ENCODE measurements around the gene GPATCH4.
"Not testable (repeated sequence)": the region's sequence is repeated elsewhere in the genome, so short reads cannot be mapped to it uniquely, and the experiment has no call there.

The GPATCH4 gene

DNA sequence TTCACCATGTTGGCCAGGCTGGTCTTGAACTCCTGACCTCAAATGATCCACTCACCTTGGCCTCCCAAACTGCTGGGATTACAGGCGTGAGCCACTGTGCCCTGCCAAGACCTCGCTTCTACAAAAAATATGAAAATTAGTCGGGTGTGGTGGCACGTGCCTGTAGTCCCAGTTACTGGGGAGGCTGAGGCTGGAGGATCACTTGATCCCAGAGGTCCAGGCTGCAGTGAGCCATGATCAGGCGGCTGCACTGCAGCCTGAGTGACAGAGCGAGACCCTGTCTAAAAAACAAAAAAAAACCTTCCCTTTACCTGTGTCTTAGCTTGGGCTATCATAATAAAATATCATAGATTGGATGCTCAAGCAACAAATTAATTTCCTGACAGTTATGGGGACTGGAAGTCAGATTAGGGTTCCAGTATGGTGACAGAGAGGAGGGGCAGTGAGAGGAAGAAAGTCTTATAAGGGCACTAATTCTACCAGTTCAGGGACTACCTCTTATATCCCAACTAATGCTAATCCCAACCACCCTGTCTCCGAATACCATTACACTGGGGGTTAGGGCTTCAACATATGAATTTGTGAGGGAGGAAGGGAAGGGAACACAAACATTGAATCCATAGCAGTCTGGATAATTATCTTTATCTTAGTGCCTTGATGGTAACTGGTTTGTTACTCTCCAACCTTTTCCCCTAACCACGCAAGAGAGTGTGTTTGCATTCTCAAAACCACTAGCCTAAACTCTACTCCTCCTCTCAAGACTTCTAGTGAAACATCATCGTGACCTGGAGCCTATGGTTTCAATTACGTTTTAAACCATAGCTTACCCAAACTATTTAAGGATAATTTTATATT is 10.7 kb downstream of the GPATCH4 start:
- no CpG with 5 or more reads among the region's 10 CpGs for WGBS (ENCODE audit: extremely low coverage, insufficient coverage, insufficient read length)
- no peak overlapping the region for H3K27ac ChIP-seq (ENCODE audit: low read depth, low read length)
- H4K91ac ChIP-seq (ENCODE audit: low read depth, low read length): no peak overlapping the region
- no peak overlapping the region for H3K4me3 ChIP-seq (ENCODE audit: low read depth, low read length)
- peaks cover 6% of the 10 kb centered on the region for H3K79me2 ChIP-seq (ENCODE audit: control insufficient read depth, insufficient read depth, low read length, poor library complexity)
- no peak overlapping the region for H2AFZ ChIP-seq (ENCODE audit: insufficient read depth, low read length, poor library complexity)
- H2BK5ac ChIP-seq (ENCODE audit: low read depth, low read length, poor library complexity): no peak overlapping the region
- H3K4ac ChIP-seq (ENCODE audit: low read depth, low read length): no peak overlapping the region
- no peak overlapping the region for H3K23ac ChIP-seq (ENCODE audit: low read length)
- H4K12ac ChIP-seq (ENCODE audit: low read depth, low read length): no peak overlapping the region
- H3K27me3 ChIP-seq (ENCODE audit: insufficient read depth, low read length): no peaks in the 10 kb centered on the region
- peaks cover 3 to 8% of the 10 kb centered on the region in 2 experiments for H3K4me1 ChIP-seq (ENCODE audit: control insufficient read depth in 1 of 2, insufficient read depth in 2 of 2, low read length in 2 of 2)
- H2AK5ac ChIP-seq (ENCODE audit: low read length): no peak overlapping the region
- no peak overlapping the region for H3K9ac ChIP-seq (ENCODE audit: low read length)
- peaks cover 6% of the 10 kb centered on the region for H3K79me1 ChIP-seq (ENCODE audit: low read length)
- H3K18ac ChIP-seq (ENCODE audit: low read length): no peak overlapping the region
- no peak overlapping the region for H2BK12ac ChIP-seq (ENCODE audit: low read length)
- H3K36me3 ChIP-seq (ENCODE audit: control insufficient read depth in 1 of 2, insufficient read depth in 2 of 2, low read length in 2 of 2): peaks cover 21 to 22% of the 10 kb centered on the region in 2 experiments
- H2BK120ac ChIP-seq (ENCODE audit: insufficient read depth, low read length, poor library complexity): no peak overlapping the region
- no peak overlapping the region for H3K4me2 ChIP-seq (ENCODE audit: low read length)
- DNase-seq: no peak
- H3K14ac ChIP-seq (ENCODE audit: low read length): no peak overlapping the region
- H4K8ac ChIP-seq (ENCODE audit: low read depth, low read length): no peak overlapping the region
- no peaks in the 10 kb centered on the region for H3K9me3 ChIP-seq (ENCODE audit: insufficient read depth, low read depth, low read length)

DNA sequence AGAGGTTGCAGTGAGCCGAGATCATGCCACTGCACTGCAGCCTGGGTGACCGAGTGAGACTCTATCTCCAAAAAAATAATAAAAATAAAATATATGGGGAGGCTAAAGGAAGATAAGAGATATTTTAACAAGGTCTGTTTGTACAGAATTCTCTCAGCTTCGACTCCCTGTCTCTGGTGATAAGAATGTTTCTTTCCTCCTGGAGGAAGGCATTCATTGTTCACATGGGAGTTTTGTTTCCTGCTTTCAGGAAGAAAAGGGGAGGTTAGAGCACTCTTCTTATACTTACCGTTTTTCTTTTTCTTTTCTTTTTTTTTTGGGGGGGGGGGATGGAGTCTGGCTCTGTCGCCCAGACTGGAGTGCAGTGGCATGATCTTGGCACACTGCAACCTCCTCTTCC is 11.7 kb downstream of the GPATCH4 start:
- Histone ChIP-seq H3K27ac (ENCODE audit: low read depth, low read length) (no peak overlapping the region), H3K9me3 (ENCODE audit: insufficient read depth, low read depth, low read length) (no peaks in the 10 kb centered on the region), H4K12ac (ENCODE audit: low read depth, low read length) (no peak overlapping the region), H3K14ac (ENCODE audit: low read length) (no peak overlapping the region), H2BK12ac (ENCODE audit: low read length) (no peak overlapping the region), H3K9ac (ENCODE audit: low read length) (no peak overlapping the region), H3K23ac (ENCODE audit: low read length) (no peak overlapping the region), H2AFZ (ENCODE audit: insufficient read depth, low read length, poor library complexity) (no peak overlapping the region), H3K27me3 (ENCODE audit: insufficient read depth, low read length) (no peaks in the 10 kb centered on the region), H3K4ac (ENCODE audit: low read depth, low read length) (no peak overlapping the region), H3K4me3 (ENCODE audit: low read depth, low read length) (no peak overlapping the region), H3K79me2 (ENCODE audit: control insufficient read depth, insufficient read depth, low read length, poor library complexity) (peaks cover 6% of the 10 kb centered on the region), H3K79me1 (ENCODE audit: low read length) (peaks cover 6% of the 10 kb centered on the region), H3K36me3 (ENCODE audit: control insufficient read depth in 1 of 2, insufficient read depth in 2 of 2, low read length in 2 of 2) (peaks cover 12 to 13% of the 10 kb centered on the region in 2 experiments), H2BK120ac (ENCODE audit: insufficient read depth, low read length, poor library complexity) (no peak overlapping the region), H3K4me1 (ENCODE audit: control insufficient read depth in 1 of 2, insufficient read depth in 2 of 2, low read length in 2 of 2) (peaks cover 3 to 8% of the 10 kb centered on the region in 2 experiments), H3K4me2 (ENCODE audit: low read length) (no peak overlapping the region), H4K8ac (ENCODE audit: low read depth, low read length) (no peak overlapping the region), H4K91ac (ENCODE audit: low read depth, low read length) (no peak overlapping the region), H2AK5ac (ENCODE audit: low read length) (no peak overlapping the region), H3K18ac (ENCODE audit: low read length) (no peak overlapping the region), H2BK5ac (ENCODE audit: low read depth, low read length, poor library complexity) (no peak overlapping the region)
- DNase-seq: no peak
- WGBS (ENCODE audit: extremely low coverage, insufficient coverage, insufficient read length): no CpG with 5 or more reads among the region's 5 CpGs

DNA sequence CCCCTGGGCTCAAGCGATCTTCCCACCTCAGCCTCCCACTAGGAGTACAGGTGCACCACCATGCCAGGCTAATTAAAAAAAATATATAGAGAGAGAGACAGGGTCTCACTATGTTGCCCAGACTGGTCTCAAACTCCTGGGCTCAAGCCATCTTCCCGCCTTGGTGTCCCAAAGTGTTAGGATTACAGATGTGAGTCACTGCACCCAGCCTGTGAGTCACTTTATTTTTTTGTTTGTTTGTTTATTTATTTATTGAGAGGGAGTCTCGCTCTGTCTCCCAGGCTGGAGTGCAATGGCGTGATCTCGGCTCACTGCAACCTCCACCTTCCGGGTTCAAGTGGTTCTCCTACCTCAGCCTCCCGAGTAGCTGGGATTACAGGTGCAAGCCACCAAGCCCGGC is 13.4 kb downstream of the GPATCH4 start:
- H3K14ac ChIP-seq (ENCODE audit: low read length); H2BK12ac ChIP-seq (ENCODE audit: low read length); H2AFZ ChIP-seq (ENCODE audit: insufficient read depth, low read length, poor library complexity); H2AK5ac ChIP-seq (ENCODE audit: low read length); H4K12ac ChIP-seq (ENCODE audit: low read depth, low read length); DNase-seq; H3K9me3 ChIP-seq (ENCODE audit: insufficient read depth, low read depth, low read length); H4K8ac ChIP-seq (ENCODE audit: low read depth, low read length); H3K4me3 ChIP-seq (ENCODE audit: low read depth, low read length); H3K27ac ChIP-seq (ENCODE audit: low read depth, low read length); H2BK5ac ChIP-seq (ENCODE audit: low read depth, low read length, poor library complexity); H2BK120ac ChIP-seq (ENCODE audit: insufficient read depth, low read length, poor library complexity); H3K9ac ChIP-seq (ENCODE audit: low read length); H3K23ac ChIP-seq (ENCODE audit: low read length); H3K4me2 ChIP-seq (ENCODE audit: low read length); H3K4ac ChIP-seq (ENCODE audit: low read depth, low read length); H3K36me3 ChIP-seq (ENCODE audit: control insufficient read depth in 1 of 2, insufficient read depth in 2 of 2, low read length in 2 of 2); H3K27me3 ChIP-seq (ENCODE audit: insufficient read depth, low read length); H4K91ac ChIP-seq (ENCODE audit: low read depth, low read length); H3K79me1 ChIP-seq (ENCODE audit: low read length); H3K4me1 ChIP-seq (ENCODE audit: control insufficient read depth in 1 of 2, insufficient read depth in 2 of 2, low read length in 2 of 2); H3K18ac ChIP-seq (ENCODE audit: low read length); H3K79me2 ChIP-seq (ENCODE audit: control insufficient read depth, insufficient read depth, low read length, poor library complexity): not testable (repeated sequence)
- WGBS (ENCODE audit: extremely low coverage, insufficient coverage, insufficient read length): no CpG with 5 or more reads among the region's 8 CpGs

DNA sequence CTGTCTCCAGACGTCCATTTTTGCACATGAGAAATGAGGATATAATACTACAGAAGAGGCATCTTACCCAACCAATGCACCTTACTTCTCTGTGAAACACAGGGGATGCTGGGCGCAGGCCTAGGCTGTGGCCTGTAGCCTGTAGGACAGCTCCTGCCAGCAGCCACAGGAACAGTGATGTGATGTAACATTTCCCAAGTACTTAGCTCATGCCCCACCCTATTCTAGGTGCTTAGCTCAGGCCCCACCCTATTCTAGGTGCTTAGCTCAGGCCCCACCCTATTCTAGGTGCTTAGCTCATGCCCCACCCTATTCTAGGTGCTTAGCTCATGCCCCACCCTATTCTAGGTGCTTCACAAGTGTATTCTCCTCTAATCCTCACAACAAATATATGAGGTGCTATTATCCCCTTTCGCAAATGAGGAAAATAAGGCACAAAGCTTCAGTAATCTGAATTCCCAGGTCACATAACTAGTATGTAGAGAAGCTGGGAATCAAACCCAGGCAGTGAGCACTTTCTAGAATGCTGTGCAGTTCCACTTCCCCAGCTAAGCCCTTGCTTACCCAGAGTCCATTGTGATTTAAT is 14.3 kb downstream of the GPATCH4 start:
- no peak overlapping the region for H3K18ac ChIP-seq (ENCODE audit: low read length)
- H2BK120ac ChIP-seq (ENCODE audit: insufficient read depth, low read length, poor library complexity): no peak overlapping the region
- no peaks in the 10 kb centered on the region for H3K36me3 ChIP-seq (ENCODE audit: control insufficient read depth in 1 of 2, insufficient read depth in 2 of 2, low read length in 2 of 2)
- H2BK5ac ChIP-seq (ENCODE audit: low read depth, low read length, poor library complexity): no peak overlapping the region
- no peak overlapping the region for H4K91ac ChIP-seq (ENCODE audit: low read depth, low read length)
- no peak overlapping the region for H4K8ac ChIP-seq (ENCODE audit: low read depth, low read length)
- no peak overlapping the region for H4K12ac ChIP-seq (ENCODE audit: low read depth, low read length)
- H2AK5ac ChIP-seq (ENCODE audit: low read length): no peak overlapping the region
- no peaks in the 10 kb centered on the region for H3K9me3 ChIP-seq (ENCODE audit: insufficient read depth, low read depth, low read length)
- DNase-seq: no peak
- H3K79me1 ChIP-seq (ENCODE audit: low read length): peaks cover 6% of the 10 kb centered on the region
- H3K4ac ChIP-seq (ENCODE audit: low read depth, low read length): no peak overlapping the region
- no peak overlapping the region for H2BK12ac ChIP-seq (ENCODE audit: low read length)
- H3K14ac ChIP-seq (ENCODE audit: low read length): no peak overlapping the region
- H3K27ac ChIP-seq (ENCODE audit: low read depth, low read length): no peak overlapping the region
- no peak overlapping the region for H3K23ac ChIP-seq (ENCODE audit: low read length)
- no CpG with 5 or more reads among the region's 3 CpGs for WGBS (ENCODE audit: extremely low coverage, insufficient coverage, insufficient read length)
- H3K9ac ChIP-seq (ENCODE audit: low read length): no peak overlapping the region
- no peak overlapping the region for H2AFZ ChIP-seq (ENCODE audit: insufficient read depth, low read length, poor library complexity)
- no peak overlapping the region for H3K4me3 ChIP-seq (ENCODE audit: low read depth, low read length)
- no peak overlapping the region for H3K4me2 ChIP-seq (ENCODE audit: low read length)
- H3K79me2 ChIP-seq (ENCODE audit: control insufficient read depth, insufficient read depth, low read length, poor library complexity): peaks cover 4% of the 10 kb centered on the region
- no peaks in the 10 kb centered on the region for H3K27me3 ChIP-seq (ENCODE audit: insufficient read depth, low read length)
- peaks cover 0 to 2% of the 10 kb centered on the region in 2 experiments for H3K4me1 ChIP-seq (ENCODE audit: control insufficient read depth in 1 of 2, insufficient read depth in 2 of 2, low read length in 2 of 2)
